ENCODE measurements around the gene PPM1B. TPM values are rescaled to one million over a fixed set of nuclear protein-coding genes. Genes with fewer than 3 reads are reported as not detected.

The PPM1B gene
- total RNA-seq, 4 donors from 2014 or later = 73.5 to 124 (median 101) TPM

DNA sequence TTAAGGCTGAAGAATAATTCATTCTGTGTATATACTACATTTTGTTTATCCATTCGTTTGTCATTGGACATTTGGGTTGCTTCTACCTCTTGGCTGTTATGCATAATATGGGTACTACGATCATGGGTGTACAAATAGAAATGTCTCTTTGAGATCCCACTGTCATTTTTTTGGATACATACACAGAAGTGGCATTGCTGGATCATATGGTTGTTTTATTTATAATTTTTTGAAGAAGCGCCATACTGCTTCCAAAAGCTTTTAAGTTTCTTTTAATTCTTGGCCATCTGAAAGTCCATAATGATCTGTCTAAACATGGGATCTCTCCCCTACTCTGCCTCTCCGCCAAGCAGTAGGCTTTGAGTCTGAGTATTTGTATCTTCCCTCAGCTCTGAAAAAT, 18.6 kb downstream of the PPM1B start:
- intact Hi-C loops (cut with DNase I; ENCODE audit: low total_unique reads) (loop anchor here (5.0 kb wide), 1 partner anchor 35 kb away; no protein-coding TSS in a partner anchor), in situ Hi-C loops (cut with MboI; ENCODE audit: low sequenced_read_pairs in 4 of 4) (loop anchor here in 1 of 4 donors (10.0 kb wide), 1 partner anchor 102 kb away; no protein-coding TSS in a partner anchor)
- DNase-seq = no peak
- Histone ChIP-seq H3K27me3 (no peaks in the 10 kb centered on the region), H3K27ac (peak overlapping the region in 3 of 4 donors; percentile 37 to 48 (median 44)), H3K36me3 (no peaks in the 10 kb centered on the region), H3K4me1 (peaks cover 49 to 60% of the 10 kb centered on the region in 2 donors), H3K9me3 (no peaks in the 10 kb centered on the region), H3K4me3 (no peak overlapping the region)
- TF ChIP-seq, protein P1, sequence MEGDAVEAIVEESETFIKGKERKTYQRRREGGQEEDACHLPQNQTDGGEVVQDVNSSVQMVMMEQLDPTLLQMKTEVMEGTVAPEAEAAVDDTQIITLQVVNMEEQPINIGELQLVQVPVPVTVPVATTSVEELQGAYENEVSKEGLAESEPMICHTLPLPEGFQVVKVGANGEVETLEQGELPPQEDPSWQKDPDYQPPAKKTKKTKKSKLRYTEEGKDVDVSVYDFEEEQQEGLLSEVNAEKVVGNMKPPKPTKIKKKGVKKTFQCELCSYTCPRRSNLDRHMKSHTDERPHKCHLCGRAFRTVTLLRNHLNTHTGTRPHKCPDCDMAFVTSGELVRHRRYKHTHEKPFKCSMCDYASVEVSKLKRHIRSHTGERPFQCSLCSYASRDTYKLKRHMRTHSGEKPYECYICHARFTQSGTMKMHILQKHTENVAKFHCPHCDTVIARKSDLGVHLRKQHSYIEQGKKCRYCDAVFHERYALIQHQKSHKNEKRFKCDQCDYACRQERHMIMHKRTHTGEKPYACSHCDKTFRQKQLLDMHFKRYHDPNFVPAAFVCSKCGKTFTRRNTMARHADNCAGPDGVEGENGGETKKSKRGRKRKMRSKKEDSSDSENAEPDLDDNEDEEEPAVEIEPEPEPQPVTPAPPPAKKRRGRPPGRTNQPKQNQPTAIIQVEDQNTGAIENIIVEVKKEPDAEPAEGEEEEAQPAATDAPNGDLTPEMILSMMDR (IDR thresholded peaks at IDR 0.05 in 4 of 5, conservative IDR thresholded peaks at IDR 0.05 in 1 of 5) = no peak
- TF ChIP-seq POLR2A (IDR thresholded peaks at IDR 0.05) = no peak
- peak in 1 of 2 donors; percentile 4 for ATAC-seq

DNA sequence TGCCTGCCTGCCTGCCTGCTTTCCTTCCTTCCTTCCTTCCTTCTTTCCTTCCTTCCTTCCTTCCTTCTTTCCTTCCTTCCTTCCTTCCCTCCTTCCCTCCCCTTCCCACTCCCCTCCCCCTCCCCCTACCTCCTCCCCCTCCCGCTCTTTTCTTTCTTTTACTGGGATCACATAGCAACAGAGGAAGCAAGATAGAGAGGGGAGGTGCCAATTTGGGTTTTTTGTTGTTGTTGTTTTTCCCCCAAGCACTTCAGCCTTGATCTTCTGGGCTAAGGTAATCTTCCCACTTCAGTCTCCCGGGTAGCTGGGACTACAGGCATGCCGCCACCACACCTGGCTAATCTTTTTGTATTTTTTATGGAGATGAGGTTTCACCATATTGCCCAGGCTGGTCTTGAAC, 20.0 kb downstream of the PPM1B start:
- Histone ChIP-seq H3K4me1 (peaks cover 47 to 57% of the 10 kb centered on the region in 2 donors), H3K4me3 (no peak overlapping the region)
- TF ChIP-seq, protein P1 (IDR thresholded peaks at IDR 0.05 in 4 of 5, conservative IDR thresholded peaks at IDR 0.05 in 1 of 5) = no peak
- no peak for TF ChIP-seq POLR2A (IDR thresholded peaks at IDR 0.05)

DNA sequence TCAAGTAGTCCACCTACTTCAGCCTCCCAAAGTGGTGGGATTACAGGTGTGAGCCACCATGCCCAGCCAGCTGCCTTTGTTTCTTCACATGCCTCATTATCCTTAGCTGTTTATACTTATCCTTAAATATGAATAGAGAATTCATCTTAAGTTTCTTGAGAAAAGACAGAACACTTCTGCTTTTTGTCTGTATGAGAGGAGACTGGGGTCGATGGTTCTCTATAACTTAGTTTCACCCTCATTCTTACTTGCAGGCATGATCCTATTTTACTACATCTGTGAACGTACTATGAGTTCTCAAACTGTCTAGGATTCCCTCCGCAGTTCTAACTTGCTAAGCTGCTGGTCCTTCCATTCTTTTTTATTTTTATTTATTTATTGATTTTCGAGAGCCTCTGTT, 20.4 kb downstream of the PPM1B start:
- no peak for DNase-seq
- Histone ChIP-seq H3K36me3 (peaks cover 0 to 5% of the 10 kb centered on the region in 2 donors), H3K4me3 (no peak overlapping the region), H3K9me3 (no peaks in the 10 kb centered on the region), H3K27ac (no peak overlapping the region), H3K27me3 (no peaks in the 10 kb centered on the region), H3K4me1 (peaks cover 47 to 57% of the 10 kb centered on the region in 2 donors)
- intact Hi-C loops (cut with DNase I; ENCODE audit: low total_unique reads) (loop anchor here (5.0 kb wide), 1 partner anchor 33 kb away; no protein-coding TSS in a partner anchor), in situ Hi-C loops (cut with MboI; ENCODE audit: low sequenced_read_pairs in 4 of 4) (loop anchor here in 1 of 4 donors (10.0 kb wide), 1 partner anchor 104 kb away; no protein-coding TSS in a partner anchor)
- TF ChIP-seq POLR2A (IDR thresholded peaks at IDR 0.05) = no peak
- TF ChIP-seq, protein P1 (IDR thresholded peaks at IDR 0.05 in 4 of 5, conservative IDR thresholded peaks at IDR 0.05 in 1 of 5) = no peak
- no peak for ATAC-seq

More for the DNA sequence above, 20.0 kb downstream of the PPM1B start:
- no peak for DNase-seq
- H3K27ac ChIP-seq = no peak overlapping the region
- intact Hi-C loops (cut with DNase I; ENCODE audit: low total_unique reads) = loop anchor here (5.0 kb wide), 1 partner anchor 34 kb away; no protein-coding TSS in a partner anchor
- H3K36me3 ChIP-seq = peaks cover 0 to 5% of the 10 kb centered on the region in 2 donors
- H3K9me3 ChIP-seq = no peaks in the 10 kb centered on the region
- no peak for ATAC-seq
- in situ Hi-C loops (cut with MboI; ENCODE audit: low sequenced_read_pairs in 4 of 4) = loop anchor here in 1 of 4 donors (10.0 kb wide), 1 partner anchor 104 kb away; no protein-coding TSS in a partner anchor
- no peaks in the 10 kb centered on the region for H3K27me3 ChIP-seq

DNA sequence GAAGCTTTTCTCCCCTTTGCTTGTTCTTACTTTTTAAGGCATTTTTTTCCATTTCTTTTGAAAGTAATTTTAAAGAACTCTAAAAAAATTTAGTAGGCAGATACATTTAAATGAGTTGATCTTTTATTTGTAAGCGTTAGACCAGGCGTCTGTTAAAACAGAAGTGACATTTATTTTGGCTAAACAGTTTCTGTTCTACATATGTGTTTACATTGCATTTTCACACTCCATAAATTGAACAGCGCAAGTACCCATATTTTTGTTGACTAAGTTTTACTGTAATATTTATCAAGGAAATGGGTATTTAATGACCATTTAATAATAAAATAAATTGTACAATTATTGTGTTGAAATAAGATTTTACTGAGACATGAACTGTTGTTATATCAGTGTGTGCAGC, 21.9 kb downstream of the PPM1B start:
- Histone ChIP-seq H3K27me3 (no peaks in the 10 kb centered on the region), H3K9me3 (no peaks in the 10 kb centered on the region), H3K4me1 (peaks cover 40 to 48% of the 10 kb centered on the region in 2 donors), H3K4me3 (no peak overlapping the region), H3K36me3 (peaks cover 0 to 5% of the 10 kb centered on the region in 2 donors), H3K27ac (no peak overlapping the region)
- ATAC-seq (no peak), DNase-seq (no peak)
- in situ Hi-C loops (cut with MboI; ENCODE audit: low sequenced_read_pairs in 4 of 4) (no loop called here), intact Hi-C loops (cut with DNase I; ENCODE audit: low total_unique reads) (no loop called here)
- no peak for TF ChIP-seq POLR2A (IDR thresholded peaks at IDR 0.05)
- TF ChIP-seq, protein P1 (IDR thresholded peaks at IDR 0.05 in 4 of 5, conservative IDR thresholded peaks at IDR 0.05 in 1 of 5) = no peak

Measured in gastrocnemius medialis (tissue), 4 donors.